Brain microvascular endothelial cell (primary cell): ENCODE measurements around the gene PRX.

Source experiments
- DNase-seq: peaks from one replicate; pipeline ENCODE4 v3.0.0-alpha.2; 2020
- H3K27ac ChIP-seq: fragments of 250-450 bp; sonication (Bioruptor Pico); 2 replicates; pipeline ENCODE4 v1.5.1; 2020; ENCODE audit warnings: mild to moderate bottlenecking, moderate library complexity
- H3K27me3 ChIP-seq: fragments of 250-450 bp; sonication (Bioruptor Pico); replicated peaks from 2 replicates; pipeline ENCODE4 v1.5.1; 2020; ENCODE audit warnings: mild to moderate bottlenecking
- H3K36me3 ChIP-seq: fragments of 250-450 bp; sonication (Bioruptor Pico); replicated peaks from 2 replicates; pipeline ENCODE4 v1.5.1; 2020; ENCODE audit warnings: mild to moderate bottlenecking
- H3K4me3 ChIP-seq: 2 replicates; pipeline ENCODE4 v1.5.1; 2011; ENCODE audit warnings: low read depth, mild to moderate bottlenecking, control low read depth, low read length, moderate library complexity
- CTCF ChIP-seq: IDR thresholded peaks from 2 replicates; pipeline ENCODE4 v1.5.1; 2011; ENCODE audit warnings: low read depth, mild to moderate bottlenecking, moderate library complexity, low read length, control low read depth, inconsistent platforms; ENCODE audit errors: missing control alignments
- in situ Hi-C: cut with HindIII; loops from 2 replicates; pipeline ENCODE4 v1.10.0; 2017; ENCODE audit warnings: low sequenced_read_pairs, low pct_ligation_motif_present

PRX gene

GRCh38 chr19:40417643-40417981 is 4.4 kb upstream of the PRX start:
- TF ChIP-seq CTCF = no peak
- H3K27ac ChIP-seq = no peak overlapping the region
- in situ Hi-C loops = no loop called here
- DNase-seq = no peak
- H3K36me3 ChIP-seq = peaks cover 5% of the 10 kb centered on the region
- no peak overlapping the region for H3K4me3 ChIP-seq
- no peaks in the 10 kb centered on the region for H3K27me3 ChIP-seq

- H3K27ac ChIP-seq = no peak overlapping the region
- H3K4me3 ChIP-seq = no peak overlapping the region
- in situ Hi-C loops = no loop called here
- H3K36me3 ChIP-seq = no peaks in the 10 kb centered on the region
- no peaks in the 10 kb centered on the region for H3K27me3 ChIP-seq
- TF ChIP-seq CTCF = no peak
- no peak for DNase-seq
Observed at GRCh38 chr19:40416918-40417642, 3.9 kb upstream of the PRX start.

GRCh38 chr19:40415768-40416167 is 2.6 kb upstream of the PRX start:
- no peak for TF ChIP-seq CTCF
- in situ Hi-C loops = no loop called here
- H3K36me3 ChIP-seq = no peaks in the 10 kb centered on the region
- no peaks in the 10 kb centered on the region for H3K27me3 ChIP-seq
- no peak overlapping the region for H3K27ac ChIP-seq
- DNase-seq = no peak
- no peak overlapping the region for H3K4me3 ChIP-seq

GRCh38 chr19:40414542-40415535 is 1.7 kb upstream of the PRX start:
- H3K4me3 ChIP-seq = no peak overlapping the region
- no peak for DNase-seq
- no peak overlapping the region for H3K27ac ChIP-seq
- in situ Hi-C loops = no loop called here
- TF ChIP-seq CTCF = no peak
- H3K36me3 ChIP-seq = no peaks in the 10 kb centered on the region
- H3K27me3 ChIP-seq = no peaks in the 10 kb centered on the region

GRCh38 chr19:40412866-40413265 is 312 bp downstream of the PRX start:
- DNase-seq = no peak
- no peak for TF ChIP-seq CTCF
- Histone ChIP-seq H3K27me3 (no peaks in the 10 kb centered on the region), H3K27ac (no peak overlapping the region), H3K4me3 (no peak overlapping the region), H3K36me3 (no peaks in the 10 kb centered on the region)
- in situ Hi-C loops = no loop called here
